A673 (cell line): ENCODE data around the gene KLHL17.

Source experiments
- CTCF ChIP-seq: fragments of 300-800, 200-600 bp; sonication (generic); conservative IDR thresholded peaks from 2 replicates; pipeline ENCODE4 v1.5.1; 2017; ENCODE audit warnings: low read depth, mild to moderate bottlenecking, antibody characterized with exemption, low read length, moderate library complexity, mixed read lengths
- EZH2 ChIP-seq: fragments of 200-600 bp; sonication (generic); IDR thresholded peaks from 2 replicates; pipeline ENCODE4 v1.6.1; 2017; ENCODE audit warnings: borderline replicate concordance, low read depth, mild to moderate bottlenecking, mixed read lengths, antibody characterized with exemption, low read length; ENCODE audit not compliant: poor library complexity, severe bottlenecking

DNA sequence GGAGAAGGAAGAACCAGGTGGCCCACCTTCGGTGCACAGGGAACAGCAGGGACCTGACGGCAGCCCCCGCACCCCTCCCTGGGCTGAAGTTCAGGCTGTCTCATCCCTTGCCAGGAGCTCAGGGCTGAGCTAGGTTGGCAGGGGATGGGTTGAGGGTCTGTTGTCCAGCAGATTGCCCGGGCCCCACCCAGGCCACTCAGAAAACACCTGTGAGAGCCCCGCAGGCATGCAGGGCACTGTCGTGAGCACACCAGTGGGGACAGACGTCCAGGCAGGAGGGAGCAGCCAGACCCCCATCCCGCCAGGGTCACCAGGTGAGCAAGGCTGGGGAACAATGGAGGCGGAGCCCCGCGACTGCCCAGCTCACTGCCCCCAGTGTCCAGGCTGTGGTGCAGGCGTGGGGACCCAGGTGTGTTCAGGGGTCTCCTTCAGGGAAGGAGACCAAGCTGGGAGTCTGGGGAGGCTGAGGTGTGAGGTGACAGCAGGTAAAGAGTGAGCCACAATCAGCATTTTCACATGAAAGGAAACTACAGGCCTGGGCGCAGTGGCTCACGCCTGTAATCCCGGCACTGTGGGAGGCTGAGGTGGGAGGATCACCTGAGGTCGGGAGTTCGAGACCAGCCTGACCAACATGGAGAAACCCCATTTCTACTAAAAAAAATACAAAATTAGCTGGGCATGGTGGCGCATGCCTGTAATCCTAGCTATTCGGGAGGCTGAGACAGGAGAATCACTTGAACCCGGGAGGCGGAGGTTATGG is 46.1 kb upstream of the KLHL17 start:
- TF ChIP-seq CTCF: no peak
- TF ChIP-seq EZH2: no peak
